ENCODE results near the gene DYRK1B.

- TF ChIP-seq, protein P1, sequence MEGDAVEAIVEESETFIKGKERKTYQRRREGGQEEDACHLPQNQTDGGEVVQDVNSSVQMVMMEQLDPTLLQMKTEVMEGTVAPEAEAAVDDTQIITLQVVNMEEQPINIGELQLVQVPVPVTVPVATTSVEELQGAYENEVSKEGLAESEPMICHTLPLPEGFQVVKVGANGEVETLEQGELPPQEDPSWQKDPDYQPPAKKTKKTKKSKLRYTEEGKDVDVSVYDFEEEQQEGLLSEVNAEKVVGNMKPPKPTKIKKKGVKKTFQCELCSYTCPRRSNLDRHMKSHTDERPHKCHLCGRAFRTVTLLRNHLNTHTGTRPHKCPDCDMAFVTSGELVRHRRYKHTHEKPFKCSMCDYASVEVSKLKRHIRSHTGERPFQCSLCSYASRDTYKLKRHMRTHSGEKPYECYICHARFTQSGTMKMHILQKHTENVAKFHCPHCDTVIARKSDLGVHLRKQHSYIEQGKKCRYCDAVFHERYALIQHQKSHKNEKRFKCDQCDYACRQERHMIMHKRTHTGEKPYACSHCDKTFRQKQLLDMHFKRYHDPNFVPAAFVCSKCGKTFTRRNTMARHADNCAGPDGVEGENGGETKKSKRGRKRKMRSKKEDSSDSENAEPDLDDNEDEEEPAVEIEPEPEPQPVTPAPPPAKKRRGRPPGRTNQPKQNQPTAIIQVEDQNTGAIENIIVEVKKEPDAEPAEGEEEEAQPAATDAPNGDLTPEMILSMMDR (IDR thresholded peaks at IDR 0.05): no peak
- no peak for TF ChIP-seq EZH2 (IDR thresholded peaks at IDR 0.05)
Observed at GRCh38 chr19:39828015-39828653, 5.8 kb downstream of the DYRK1B start.

Data from neural progenitor cell (in vitro differentiated cells).